ENCODE data around the gene ICE2.

The ICE2 gene

DNA sequence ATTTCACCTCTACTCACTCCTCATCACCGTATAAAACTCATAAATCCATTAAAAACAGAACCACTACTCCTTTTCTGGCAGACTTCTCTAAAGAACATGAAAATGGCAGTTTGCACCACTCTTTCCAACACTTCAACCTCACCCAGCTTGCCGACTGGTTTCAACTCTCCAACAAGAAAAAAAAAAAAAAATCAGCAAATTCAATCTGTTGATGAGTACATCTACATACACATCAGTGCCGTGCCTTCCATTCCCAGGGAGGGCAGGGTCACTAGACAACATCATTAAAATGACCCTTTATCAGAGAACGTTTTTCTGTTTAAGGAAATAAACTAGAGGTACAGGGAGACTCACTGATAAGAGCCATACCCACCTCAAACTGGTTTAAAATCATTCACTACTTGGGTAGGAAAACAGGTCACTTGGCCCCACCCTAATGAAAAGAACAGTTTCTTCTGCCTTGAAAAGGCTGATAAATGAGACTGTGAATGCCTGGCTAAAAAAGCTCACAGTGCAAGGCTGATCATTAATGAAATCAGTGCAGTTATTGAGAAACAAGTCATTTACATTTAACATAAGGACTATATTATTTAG, 87.1 kb downstream of the ICE2 start:
- no peak for DNase-seq (ENCODE audit: low read depth in 1 of 2, low spot score in 1 of 2)

DNA sequence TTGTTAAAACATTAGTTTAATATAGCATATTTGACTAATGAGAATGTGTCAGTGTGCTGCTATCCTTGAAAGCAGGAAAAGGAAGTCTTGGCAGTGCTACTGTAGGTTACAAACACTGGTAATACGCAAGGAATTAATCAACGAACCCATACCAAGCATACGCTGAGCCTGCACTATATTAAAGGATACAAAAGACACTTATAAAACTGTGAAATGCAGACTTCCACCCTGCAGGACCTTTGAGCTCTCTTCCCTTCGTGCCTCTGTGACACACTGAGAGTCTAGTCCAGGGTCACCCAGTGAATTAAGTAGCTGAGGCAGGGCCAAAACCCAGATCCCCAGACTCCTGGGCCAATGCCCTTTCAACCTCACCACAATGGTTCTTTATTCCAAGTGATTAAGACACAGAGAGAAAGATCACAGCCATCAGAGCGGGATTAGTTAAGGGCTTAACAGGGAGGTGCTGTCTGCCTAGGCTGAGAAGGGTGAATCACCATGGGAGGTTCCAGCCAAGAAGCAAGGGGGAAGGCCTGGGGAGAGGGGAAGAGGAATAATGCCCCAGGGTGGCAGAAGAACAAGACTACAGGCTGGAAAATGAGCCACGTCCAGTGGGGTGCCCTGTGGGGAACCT, 88.0 kb downstream of the ICE2 start:
- no peak for DNase-seq (ENCODE audit: low read depth in 1 of 2, low spot score in 1 of 2)

DNA sequence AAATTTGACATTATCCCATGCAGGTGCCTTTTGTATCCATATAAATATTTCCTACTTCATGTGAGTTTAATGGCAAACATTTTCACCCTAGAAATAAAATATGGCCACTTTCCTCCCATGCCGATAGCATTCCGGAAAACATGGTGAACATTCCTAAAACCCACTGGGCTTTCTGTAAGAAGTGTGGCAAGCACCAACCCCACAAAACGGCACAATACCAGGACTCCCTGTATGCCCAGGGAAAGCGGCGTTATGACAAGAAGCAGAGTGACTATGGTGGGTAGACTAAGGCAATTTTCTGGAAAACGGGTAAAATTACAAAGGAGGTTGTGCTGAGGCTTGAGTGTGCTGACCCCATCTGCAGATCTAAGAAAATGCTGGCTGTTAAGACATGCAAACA, 88.7 kb downstream of the ICE2 start:
- no peak for DNase-seq (ENCODE audit: low read depth in 1 of 2, low spot score in 1 of 2)

GRCh38 chr15:60389261-60390077, 89.5 kb downstream of the ICE2 start:
- DNase-seq (ENCODE audit: low read depth in 1 of 2, low spot score in 1 of 2) = no peak

- DNase-seq (ENCODE audit: low read depth in 1 of 2, low spot score in 1 of 2) = no peak
Measured at GRCh38 chr15:60387321-60387720, 91.6 kb downstream of the ICE2 start.

- DNase-seq (ENCODE audit: low read depth in 1 of 2, low spot score in 1 of 2) = no peak
Measured at GRCh38 chr15:60386615-60387014, 92.3 kb downstream of the ICE2 start.

DNA sequence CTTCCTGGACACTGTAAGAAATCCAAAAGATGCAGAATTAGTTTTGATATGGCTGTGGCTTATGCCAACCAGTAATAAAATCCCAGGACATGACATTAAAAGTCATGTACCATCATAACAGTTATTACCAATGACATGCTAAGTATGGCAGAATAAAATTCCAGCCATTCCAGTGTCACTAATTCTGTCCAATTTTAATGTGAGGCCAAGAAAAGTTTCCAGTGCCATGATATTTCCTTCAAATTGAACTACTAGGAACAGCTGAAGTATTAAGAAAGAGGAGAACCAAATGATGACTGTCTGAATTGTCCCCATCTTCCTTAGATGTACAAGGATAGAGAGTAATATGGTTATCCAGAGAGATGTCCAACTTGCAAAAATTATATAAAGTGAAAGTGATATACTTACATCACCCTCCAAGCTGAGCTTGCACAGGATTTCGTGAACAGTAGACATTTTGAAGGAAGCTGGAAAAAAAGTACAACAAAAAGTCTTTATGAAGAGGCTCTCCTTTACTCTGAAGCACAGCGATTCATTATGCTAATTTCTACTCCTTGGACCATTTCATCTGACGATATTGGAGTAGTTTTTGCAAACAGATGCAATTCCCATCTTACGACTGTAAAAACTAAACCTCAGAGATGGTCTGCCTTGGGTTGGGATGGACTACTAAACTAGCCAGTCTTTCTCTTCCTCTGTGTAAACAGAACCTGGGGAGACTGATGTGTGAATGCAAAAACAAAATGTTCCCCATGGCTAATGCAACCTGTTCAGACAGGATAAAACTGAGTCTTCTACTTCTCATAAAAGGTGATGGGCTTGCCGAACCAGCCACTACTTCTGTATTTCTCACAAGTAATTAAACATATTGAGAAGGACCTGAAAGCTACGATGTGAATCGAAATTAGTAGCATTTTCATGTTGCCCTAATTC, 93.1 kb downstream of the ICE2 start:
- DNase-seq (ENCODE audit: low read depth in 1 of 2, low spot score in 1 of 2) = no peak

DNA sequence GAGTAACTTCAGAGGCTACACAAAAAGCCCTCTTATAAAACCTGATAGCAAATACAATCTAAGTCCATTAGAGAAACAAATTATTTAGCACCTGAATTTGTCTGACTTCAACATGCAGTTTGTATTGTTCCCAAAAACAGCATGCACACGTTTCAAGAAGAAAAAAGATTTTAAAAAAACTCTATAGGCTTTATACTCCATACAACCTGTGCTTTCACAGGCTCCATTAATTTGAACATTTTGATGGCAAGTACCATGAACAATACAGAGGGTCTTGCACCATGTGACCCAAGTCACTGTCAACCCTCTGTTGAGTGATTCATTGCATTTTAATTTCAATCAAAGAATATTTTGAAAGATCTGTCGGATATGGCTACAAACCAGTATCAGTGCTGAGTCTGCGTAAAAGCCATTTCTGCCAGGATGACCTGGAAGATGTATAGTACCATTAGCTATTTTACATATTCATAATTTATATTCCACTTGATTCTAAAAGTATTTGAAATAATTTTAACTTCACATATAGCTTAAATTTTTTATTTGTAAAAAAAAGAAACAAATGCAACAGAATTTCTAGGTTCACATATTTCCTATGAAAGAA, 94.3 kb downstream of the ICE2 start:
- no peak for DNase-seq (ENCODE audit: low read depth in 1 of 2, low spot score in 1 of 2)

DNA sequence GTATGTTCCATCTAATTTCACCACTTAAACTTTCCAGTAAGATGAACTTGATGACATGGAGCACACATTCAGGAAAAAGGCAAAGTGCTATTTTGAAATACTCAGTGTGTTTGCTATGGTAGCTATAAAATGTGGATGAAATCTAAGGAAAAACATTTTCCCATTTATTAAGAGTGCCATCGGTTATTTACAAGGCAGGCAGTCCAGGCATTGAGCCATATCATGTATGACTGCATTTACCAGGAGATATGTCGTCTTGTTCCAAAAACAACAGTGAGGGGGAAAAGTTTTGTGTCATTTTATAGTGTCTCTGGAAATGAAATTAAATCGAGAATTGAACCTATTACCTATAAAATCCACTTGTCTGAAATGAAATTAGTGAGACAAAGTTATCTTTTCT, 94.9 kb downstream of the ICE2 start:
- DNase-seq (ENCODE audit: low read depth in 1 of 2, low spot score in 1 of 2) = no peak

DNA sequence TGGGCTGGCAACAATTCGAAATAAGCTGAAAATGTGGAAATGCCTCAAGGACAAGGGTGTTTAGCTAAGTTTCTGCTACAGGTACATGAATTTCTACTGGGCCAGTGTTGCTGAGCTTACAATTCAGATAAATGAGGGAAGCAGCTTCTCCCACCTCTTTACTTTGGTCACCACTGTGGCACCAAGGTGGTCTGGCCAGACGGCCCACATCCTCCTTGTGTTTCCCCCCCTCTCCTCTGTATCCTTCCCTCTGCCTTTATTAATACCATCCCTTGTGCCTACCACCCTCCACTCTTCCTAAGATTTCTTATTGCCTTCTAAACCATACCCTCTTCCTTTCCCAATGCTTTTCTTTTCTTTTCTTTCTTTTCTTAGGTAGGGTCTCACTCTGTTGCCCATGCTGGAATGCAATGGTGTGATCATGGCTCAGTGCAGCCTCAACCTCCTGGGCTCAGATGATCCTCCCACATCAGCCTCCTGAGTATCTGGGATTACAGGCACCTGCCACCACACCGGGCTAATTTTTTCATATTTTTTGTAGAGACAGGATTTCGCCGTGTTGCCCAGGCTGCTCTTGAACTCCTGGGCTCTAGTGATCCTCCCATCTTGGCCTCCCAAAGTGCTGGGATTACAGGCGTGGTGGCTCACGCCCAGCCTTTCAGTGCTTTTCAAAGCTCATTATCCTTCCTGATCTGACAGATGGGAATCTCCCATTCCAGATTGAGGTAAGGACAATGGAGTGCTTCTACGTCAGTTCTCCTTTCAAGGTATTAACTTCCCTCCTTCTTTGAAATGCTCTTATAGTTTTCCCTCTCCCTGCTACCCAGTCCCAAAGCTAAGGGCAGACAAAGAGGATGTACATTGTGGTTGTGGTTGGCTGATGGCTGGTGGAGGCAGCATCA, 95.9 kb downstream of the ICE2 start:
- no peak for DNase-seq (ENCODE audit: low read depth in 1 of 2, low spot score in 1 of 2)

GRCh38 chr15:60381148-60381788, 97.7 kb downstream of the ICE2 start:
- DNase-seq (ENCODE audit: low read depth in 1 of 2, low spot score in 1 of 2) = no peak

DNA sequence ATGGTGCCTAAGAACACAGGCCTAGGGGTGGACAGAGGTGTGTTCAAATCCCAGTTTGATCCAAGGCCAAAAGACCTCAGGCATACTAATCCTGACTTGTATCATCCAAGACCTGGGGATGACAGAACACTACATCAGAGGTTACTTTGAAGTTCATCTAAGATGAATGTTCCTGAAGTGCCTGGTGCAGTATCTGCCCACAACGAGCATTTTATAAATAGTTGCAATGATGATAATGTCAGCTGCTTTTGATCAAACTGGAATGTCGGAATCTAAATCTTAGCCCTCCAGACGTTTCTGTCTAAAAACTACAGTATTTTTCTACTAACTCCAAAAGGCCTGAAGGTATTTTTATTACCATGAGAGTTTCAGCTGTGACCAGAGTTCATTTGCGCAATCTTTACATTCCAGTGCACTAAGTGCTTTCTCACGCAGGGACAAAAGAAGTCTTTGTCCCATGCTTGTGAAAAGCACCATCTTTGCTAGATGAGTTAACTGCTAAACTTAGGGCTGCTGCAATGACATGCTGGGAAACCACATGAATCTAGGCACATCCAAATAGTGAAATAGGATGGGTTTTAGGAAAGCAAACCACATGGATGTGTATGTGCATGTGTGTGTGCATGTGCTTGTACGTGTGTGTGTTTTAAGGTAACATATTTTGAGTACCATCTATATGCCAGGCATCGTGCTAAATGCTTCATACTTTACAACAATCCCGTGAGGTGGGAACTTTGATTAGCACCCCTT, 99.2 kb downstream of the ICE2 start:
- DNase-seq (ENCODE audit: low read depth in 1 of 2, low spot score in 1 of 2) = no peak

GRCh38 chr15:60379185-60379524, 99.8 kb downstream of the ICE2 start:
- no peak for DNase-seq (ENCODE audit: low read depth in 1 of 2, low spot score in 1 of 2)

- no peak for DNase-seq (ENCODE audit: low read depth in 1 of 2, low spot score in 1 of 2)
Measured at GRCh38 chr15:60376677-60377095, 102.3 kb downstream of the ICE2 start.

DNA sequence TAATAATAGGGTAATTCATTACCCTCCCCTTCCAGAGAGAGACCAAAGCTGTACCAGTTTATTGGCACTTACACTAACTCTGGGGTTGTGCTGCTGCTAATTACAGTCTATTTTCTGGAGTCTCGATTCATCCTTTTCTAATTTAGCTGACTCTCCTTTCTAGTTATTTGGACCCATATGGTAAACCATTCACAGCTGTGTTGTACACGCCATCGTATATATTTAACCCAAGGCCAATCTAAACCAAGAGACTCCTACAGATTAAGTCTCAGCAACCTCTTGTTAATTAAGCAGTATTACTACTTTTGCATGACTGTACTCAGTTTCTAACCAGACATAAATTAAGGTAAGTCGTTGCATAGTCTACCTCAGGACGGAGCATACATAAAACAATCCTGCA, 103.6 kb downstream of the ICE2 start:
- DNase-seq (ENCODE audit: low read depth in 1 of 2, low spot score in 1 of 2) = no peak

GRCh38 chr15:60374628-60375081, 104.3 kb downstream of the ICE2 start:
- no peak for DNase-seq (ENCODE audit: low read depth in 1 of 2, low spot score in 1 of 2)

DNA sequence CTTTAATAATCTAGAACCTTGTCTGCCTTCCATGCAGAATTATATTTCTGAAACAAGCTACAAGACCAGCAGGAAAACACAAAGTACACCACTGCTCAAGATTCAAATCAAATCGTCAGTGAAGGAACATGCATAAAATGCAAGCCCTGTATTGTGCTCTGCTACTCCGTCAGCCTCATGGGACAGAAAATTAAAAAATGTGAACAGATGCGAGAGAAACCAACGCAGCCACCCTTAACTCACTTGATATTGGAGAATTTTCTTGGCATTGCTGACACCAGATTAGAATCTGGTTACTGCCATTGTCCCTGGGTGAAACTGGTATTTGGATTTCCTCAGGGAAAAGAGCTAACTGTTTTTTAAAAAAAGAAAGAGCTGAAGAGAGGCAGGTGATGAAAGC, 104.7 kb downstream of the ICE2 start:
- DNase-seq (ENCODE audit: low read depth in 1 of 2, low spot score in 1 of 2) = no peak

DNA sequence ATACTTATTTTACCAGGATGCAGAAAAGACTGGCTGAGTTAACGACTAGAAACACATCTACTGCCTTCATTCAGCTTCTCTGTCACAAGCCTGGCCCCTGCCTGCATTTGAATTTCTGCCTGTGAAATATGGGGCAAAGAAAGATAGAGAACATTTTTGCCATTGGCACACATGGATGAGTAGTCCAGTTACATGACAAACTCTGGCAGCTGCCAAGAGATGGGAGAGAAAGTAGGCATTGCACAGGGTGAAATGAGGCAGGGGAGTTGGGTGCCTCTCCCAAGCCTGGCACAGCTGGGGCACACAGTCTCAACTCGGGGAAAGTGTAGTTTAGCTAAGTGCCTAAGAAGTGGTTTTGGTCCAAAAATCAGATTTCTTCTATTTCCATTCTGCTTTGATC, 105.2 kb downstream of the ICE2 start:
- no peak for DNase-seq (ENCODE audit: low read depth in 1 of 2, low spot score in 1 of 2)

DNA sequence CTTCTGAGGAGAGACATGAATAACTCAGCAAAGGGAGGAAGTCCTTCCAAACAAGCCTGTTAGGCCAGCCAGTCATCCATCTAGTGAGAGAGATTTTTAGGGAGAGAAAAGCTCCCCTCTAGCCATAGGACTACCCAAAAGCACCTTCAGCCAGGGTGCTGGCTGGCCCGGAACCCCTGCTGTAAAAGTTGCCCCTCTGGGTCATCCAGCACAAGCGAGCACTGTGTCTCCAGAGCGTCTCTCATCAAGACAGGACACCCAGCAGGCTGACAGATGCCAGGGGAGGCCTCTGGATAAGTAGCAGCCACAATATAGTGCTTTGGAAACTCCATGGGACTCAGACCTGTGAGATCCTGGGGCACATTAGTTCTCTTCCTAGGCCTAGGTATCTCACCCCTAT, 105.6 kb downstream of the ICE2 start:
- no peak for DNase-seq (ENCODE audit: low read depth in 1 of 2, low spot score in 1 of 2)
